ENCODE results near the gene CHRNB4. TPM values are rescaled to one million over a fixed set of nuclear protein-coding genes. Genes with fewer than 3 reads are reported as not detected.

The CHRNB4 gene
- total and polyA plus RNA-seq, 10 of the 15 experiments (the other 5 are each of a cell fraction or from before 2014, with no cell fraction given) = 0.10 TPM; not detected in 9

- no peak overlapping the region for H3K4me3 ChIP-seq
- ATAC-seq (no peak), FAIRE-seq (no peak), DNase-seq (ENCODE audit: low read depth, low spot score) (no peak)
- BruUV-seq (replicated peaks) = no TSS peak
- ChIA-PET SMC1A (ENCODE audit: uncharacterized antibody, unreplicated experiment) (interaction anchor here (1.2 kb wide), 1 partner anchor 67 kb away, joined by 4 read pairs; no protein-coding TSS in a partner anchor), RAD21 (ENCODE audit: unreplicated experiment) (no interaction called here), POLR2A (no interaction called here), CTCF (no interaction called here)
- no peak overlapping the region for H3K4me2 ChIP-seq (ENCODE audit: control insufficient read depth, insufficient read depth)
- no peaks in the 10 kb centered on the region for H4K20me1 ChIP-seq (ENCODE audit: control insufficient read depth, insufficient read depth)
- H2AFZ ChIP-seq (ENCODE audit: control insufficient read depth, low read depth, low read length) = no peak overlapping the region
- H3K9me3 ChIP-seq (replicated peaks; ENCODE audit: control insufficient read depth, insufficient read depth, low read length) = no peaks in the 10 kb centered on the region
- no peaks in the 10 kb centered on the region for H3K79me2 ChIP-seq (ENCODE audit: control insufficient read depth, insufficient read depth, low read length)
- H3K36me3 ChIP-seq (ENCODE audit: control insufficient read depth in 2 of 2, insufficient read depth in 2 of 2, low read length in 1 of 2) = no peaks in the 10 kb centered on the region; a peak in 1 of 4 replicates
- no peak overlapping the region for H3K9ac ChIP-seq (ENCODE audit: control insufficient read depth, insufficient read depth, low read length)
- intact Hi-C loops (cut with micrococcal nuclease; ENCODE audit: unreplicated experiment) (no loop called here), in situ Hi-C loops (cut with MboI) (no loop called here)
- TF ChIP-seq CREM (IDR thresholded peaks at IDR 0.05; ENCODE audit: low read depth) (no peak), IKZF2 (IDR thresholded peaks at IDR 0.05) (no peak), KLF5 (IDR thresholded peaks at IDR 0.05; ENCODE audit: partially characterized antibody) (no peak), ELK1 (IDR thresholded peaks at IDR 0.05; ENCODE audit: low read depth, low read length) (no peak), ASH2L (IDR thresholded peaks at IDR 0.05; ENCODE audit: borderline replicate concordance, low read depth) (no peak), SKIL (IDR thresholded peaks at IDR 0.05; ENCODE audit: low read depth, poor library complexity, severe bottlenecking) (no peak), CBX3 (IDR thresholded peaks at IDR 0.05; ENCODE audit: borderline replicate concordance, low read depth) (no peak), FOXM1 (IDR thresholded peaks at IDR 0.05; ENCODE audit: low read depth, low read length) (no peak)
- no peaks in the 10 kb centered on the region for H3K4me1 ChIP-seq (ENCODE audit: control insufficient read depth, insufficient read depth, low read length)
- H3K27ac ChIP-seq (ENCODE audit: control insufficient read depth, insufficient read depth) = no peak overlapping the region
- H3K27me3 ChIP-seq (replicated peaks in 1 of 2; ENCODE audit: control insufficient read depth in 2 of 2, insufficient read depth in 2 of 2, low read length in 1 of 2) = peaks cover 3 to 4% of the 10 kb centered on the region in 2 experiments; a peak in 3 of 4 replicates
- WGBS (ENCODE audit: insufficient coverage, insufficient replicate concordance, low lambda C conversion rate, missing lambda C conversion rate) = 53% methylated on average over 11 of the region's 11 CpGs
Measured at GRCh38 chr15:78641749-78642275, 802 bp upstream of the CHRNB4 start.
